Fibroblast of peridontal ligament (primary cell): ENCODE results near the gene CBX6.

Source experiments
- DNase-seq: peaks from one replicate; pipeline ENCODE4 v3.0.0-alpha.2; 2010; ENCODE audit errors: extremely low read depth

The CBX6 gene

DNA sequence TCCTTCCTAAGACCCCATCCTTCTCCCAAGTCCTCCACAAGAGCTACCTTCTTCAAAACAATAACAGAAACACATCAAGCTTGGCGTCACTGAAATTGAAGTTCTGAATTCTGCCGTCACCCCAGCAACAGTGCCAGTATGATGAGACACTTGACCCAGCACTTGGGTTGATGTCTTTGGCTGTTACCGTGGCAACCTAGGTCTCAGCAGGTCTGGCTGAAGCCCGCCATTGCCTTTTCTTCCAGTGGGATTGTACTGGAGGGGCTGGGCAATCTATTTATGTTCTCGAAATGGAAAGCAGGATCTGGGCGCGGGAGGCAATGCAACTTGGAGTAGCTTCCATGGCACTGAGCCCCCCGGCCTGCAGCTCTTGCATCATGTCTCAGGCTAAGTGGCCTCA is 52.0 kb downstream of the CBX6 start:
- DNase-seq, result no peak

DNA sequence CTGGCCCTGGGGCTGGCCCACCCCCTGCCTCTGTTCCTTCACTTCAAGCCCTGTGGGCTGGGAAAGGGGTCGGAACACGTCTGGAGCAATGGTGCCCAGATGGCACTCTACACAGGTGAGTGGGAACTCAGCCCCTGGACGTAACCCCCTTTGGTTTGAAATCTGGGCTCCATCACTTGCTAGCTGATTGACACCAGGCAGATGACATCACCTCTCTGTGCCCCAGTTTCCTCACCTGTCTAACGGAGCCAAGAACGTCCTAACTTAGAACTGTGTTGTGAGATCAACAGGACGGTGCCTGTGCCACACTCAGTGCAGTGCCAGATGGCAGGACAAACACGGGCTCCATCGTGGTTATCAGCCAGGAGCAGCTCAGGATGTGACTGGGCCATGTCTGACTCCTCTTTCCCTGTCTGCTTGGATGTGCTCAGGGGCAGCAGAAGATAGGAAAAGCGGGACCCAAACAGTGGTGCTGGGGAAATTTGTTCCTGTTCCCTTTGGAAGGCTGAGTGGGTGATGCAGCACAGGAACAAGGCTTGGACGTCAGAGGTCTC is 52.6 kb downstream of the CBX6 start:
- DNase-seq, result no peak

DNA sequence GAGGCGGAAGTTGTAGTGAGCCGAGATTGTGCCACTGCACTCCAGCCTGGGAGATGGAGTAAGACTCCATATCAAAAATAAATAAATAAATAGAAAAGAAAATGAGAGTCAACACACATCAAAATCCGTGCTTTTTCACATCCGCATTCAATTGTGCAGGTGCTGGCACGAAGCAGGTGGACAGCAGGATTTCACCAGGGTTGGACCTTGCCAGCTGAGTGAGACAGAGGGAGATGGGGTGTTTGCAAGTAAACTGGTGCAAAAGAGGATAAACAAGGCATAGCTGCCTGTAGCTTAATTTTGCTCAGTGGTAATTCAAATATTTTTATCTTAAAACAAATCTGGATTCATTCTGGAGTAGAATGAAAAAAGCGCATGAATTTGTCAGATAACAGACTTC is 54.8 kb downstream of the CBX6 start:
- no peak for DNase-seq

DNA sequence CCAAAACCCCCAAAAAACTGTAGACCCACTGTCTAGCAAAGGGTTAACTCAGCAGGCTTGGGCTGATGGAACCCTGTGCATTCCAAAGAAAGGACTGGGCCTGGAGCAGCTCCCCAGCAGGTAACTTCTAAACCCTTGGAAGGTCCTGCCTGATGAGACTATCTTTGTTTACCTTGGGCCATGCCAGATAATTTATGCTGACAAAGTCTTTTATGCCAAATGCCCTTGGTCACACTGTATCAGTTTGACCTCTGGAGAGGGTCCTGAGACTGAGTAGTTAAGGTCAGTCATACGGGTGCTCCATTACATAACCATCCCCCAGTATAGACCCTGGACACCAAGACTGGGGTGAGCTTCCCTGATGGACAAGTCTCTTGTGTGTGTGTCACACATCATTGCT is 56.2 kb downstream of the CBX6 start:
- DNase-seq, result no peak
